Mesodermal cell (in vitro differentiated cells): ENCODE results near the gene REPIN1.

Experiments
- H3K27ac ChIP-seq: 2 replicates; pipeline ENCODE4 v1.7.0; 2013; ENCODE audit warnings: mild to moderate bottlenecking, low read depth, low read length, moderate library complexity; ENCODE audit not compliant: severe bottlenecking
- H3K36me3 ChIP-seq: 2 replicates; pipeline ENCODE4 v1.7.1; 2013; ENCODE audit warnings: mild to moderate bottlenecking, low read length, moderate library complexity; ENCODE audit not compliant: control insufficient read depth, insufficient read depth
- H3K4me1 ChIP-seq: one replicate; pipeline ENCODE4 v1.7.1; 2013; ENCODE audit warnings: mild to moderate bottlenecking, low read length; ENCODE audit not compliant: insufficient read depth, control insufficient read depth, poor library complexity, severe bottlenecking
- H3K4me3 ChIP-seq: 2 replicates; pipeline ENCODE4 v1.7.0; 2013; ENCODE audit warnings: low read length, control low read depth, mild to moderate bottlenecking; ENCODE audit not compliant: insufficient read depth, poor library complexity, severe bottlenecking; ENCODE audit errors: extremely low read depth
- H3K9me3 ChIP-seq: 2 replicates; pipeline ENCODE4 v1.7.1; 2013; ENCODE audit warnings: mild to moderate bottlenecking, low read length, moderate library complexity; ENCODE audit not compliant: control insufficient read depth
- WGBS, 2 experiments: methylation state at CpG; one replicate each; pipeline ENCODE4 v1.1.5; 2013; ENCODE audit warnings: missing lambda C conversion rate in 2 of 2; ENCODE audit not compliant: insufficient coverage in 2 of 2; 5-methylcytosine and 5-hydroxymethylcytosine counted together

REPIN1 gene

DNA sequence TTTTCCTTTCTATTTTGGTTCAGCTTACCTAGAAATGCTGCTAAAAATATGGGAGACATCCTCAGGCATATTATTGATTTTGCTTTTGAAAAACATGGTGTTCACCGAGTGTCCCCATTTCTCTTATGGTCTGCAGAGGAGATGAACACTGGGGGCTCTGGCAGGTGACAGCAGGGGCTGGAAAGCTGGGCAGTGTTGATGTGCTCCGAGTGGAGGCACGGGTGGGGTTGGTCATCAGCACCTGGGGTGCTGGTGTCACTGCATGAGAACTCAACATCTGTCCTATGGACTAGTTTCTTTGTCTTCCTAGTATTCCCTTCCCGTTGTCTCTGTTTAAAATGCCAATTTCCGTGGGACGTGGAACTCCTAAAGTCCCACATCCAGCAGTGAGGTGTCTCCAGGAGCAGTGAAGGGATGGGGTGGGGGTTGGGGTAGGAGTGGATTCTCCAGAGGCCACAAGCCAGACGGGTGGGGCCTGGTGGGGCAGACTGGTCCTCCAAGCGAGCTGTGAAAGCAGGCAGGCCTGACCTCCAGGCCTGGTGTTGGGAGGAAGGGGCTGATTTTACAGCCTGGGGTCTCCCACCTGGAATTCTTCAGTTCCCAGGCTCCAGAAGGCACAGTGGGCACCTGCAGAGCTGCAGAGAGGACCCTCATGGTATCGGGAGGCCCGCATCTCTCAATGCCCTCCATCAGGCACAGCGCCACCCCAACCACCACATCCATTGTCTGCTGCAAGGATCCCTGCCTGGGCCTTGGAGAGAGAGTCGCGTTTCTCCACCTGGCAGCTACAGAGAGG, 35.0 kb downstream of the REPIN1 start:
- H3K4me1 ChIP-seq, result peaks cover 47% of the 10 kb centered on the region
- no peaks in the 10 kb centered on the region for H3K9me3 ChIP-seq
- H3K36me3 ChIP-seq, result peaks cover 8% of the 10 kb centered on the region
- H3K4me3 ChIP-seq, result no peak overlapping the region
- WGBS, 2 experiments, result 85 to 87% methylated on average over 8 to 11 of the region's 13 CpGs
- peak overlapping the region; percentile 72 for H3K27ac ChIP-seq

DNA sequence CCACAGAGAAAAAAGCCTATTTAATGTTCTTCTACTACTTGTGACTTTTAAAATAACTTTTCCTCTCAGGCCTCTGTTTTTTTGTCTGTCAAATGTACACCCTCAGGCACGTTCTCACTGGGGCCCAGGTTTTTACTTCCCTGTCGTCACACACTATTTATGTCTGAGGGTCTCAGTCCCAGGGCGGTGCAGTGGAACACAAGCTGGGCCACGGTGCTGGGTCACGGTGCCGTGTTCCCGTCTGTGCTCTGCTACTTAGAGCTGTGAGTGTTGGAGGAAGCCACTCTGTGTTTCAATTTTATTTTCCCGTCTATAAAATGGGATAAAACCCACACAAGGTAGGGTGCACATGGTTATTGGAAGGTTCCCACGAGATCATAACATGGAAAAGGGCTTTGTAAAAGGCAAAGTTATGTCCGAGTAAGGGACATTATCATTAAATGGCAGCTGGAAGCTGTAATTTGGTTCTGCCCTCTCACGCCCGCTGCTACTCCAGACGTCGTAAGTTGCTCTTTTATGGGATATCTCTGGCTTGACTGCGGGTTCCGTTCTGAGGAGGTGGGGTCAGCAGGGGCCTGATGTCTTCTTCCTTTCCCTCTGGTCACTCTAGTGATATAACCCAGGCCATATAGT, 35.7 kb downstream of the REPIN1 start:
- Histone ChIP-seq H3K9me3 (no peaks in the 10 kb centered on the region), H3K27ac (peak overlapping the region; percentile 72), H3K4me3 (peak overlapping the region; percentile 55), H3K36me3 (peaks cover 3% of the 10 kb centered on the region), H3K4me1 (peaks cover 40% of the 10 kb centered on the region)
- 58 to 67% methylated on average over 11 to 13 of the region's 16 CpGs for WGBS, 2 experiments

DNA sequence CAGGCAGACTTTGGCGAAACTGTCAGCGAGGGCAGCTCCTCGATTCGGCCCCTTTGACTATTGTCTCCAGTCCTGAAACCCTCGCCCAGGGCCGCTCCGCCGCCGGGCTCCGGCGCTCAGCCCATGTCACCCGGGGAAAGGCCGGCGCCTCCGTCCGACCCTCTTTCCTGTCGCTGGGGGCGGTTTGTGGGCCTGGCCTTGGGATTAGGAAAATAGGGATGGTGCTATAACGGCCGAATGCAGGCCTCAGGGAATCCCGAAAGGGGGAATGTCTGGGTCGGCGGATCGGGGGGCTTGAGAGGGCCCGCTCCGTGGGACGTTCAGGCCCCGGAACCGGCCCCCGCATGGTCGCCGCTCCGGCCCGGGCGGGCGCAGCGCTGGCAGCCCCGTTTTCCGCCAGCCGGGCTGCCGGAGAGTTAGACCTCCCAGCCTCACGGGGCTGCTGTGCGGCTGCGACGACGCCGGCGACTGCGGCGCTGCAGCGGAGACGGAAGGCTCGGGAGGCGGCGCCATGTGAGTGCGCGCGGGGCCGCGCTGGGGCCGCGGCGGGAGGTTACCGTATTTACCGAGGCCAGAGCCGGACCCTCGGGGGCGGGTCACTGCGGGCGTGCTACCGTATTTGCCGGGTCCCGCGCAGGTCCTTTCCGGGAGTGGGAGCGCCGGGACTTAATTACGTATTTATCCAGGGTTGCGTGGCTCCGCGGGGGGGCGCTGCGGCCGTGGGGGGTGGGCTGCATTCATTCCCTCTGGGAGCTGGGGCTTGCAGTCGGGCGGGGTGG, 36.4 kb downstream of the REPIN1 start:
- Histone ChIP-seq H3K36me3 (peaks cover 3% of the 10 kb centered on the region), H3K4me1 (peaks cover 33% of the 10 kb centered on the region), H3K27ac (peak overlapping the region; percentile 72), H3K9me3 (no peaks in the 10 kb centered on the region), H3K4me3 (peak overlapping the region; percentile 55)
- WGBS, 2 experiments, result 2 to 3% methylated on average over 74 to 77 of the region's 86 CpGs

DNA sequence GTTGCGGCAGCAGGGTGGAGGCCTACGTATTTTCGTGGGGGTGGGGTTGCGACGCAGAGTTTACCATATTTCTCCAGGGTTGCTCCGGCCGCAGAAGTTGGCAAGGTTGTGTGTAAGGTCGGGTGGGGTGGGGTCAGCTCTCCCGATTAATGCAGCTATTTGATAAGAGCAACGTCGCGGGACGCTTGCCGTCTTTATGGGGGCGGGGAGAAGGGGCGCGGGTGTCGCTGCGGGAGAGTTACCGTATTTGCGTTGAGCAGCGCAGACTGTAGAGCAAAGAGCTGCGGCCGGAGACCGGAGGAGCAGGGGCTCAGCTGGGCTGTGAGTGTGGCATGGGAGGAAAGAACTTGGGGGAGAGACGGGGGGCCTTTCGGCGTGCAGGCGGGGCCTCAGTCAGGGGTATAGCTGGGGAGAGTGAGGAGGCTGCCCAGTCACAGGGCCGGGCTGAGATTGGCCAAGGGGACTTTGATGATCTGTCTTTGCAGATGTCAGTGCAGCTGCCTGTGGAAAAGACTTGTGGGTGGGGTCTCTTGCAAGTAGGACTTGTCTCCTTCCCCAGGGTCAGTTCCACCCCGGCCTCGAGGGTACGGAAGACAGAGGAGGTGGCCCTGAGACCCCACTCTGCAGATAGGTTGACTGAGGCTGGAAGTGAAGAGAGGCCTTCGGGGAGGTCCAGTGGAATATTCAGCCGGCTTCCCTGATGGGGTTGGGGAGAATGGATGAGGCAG, 37.1 kb downstream of the REPIN1 start:
- H3K27ac ChIP-seq, result peak overlapping the region; percentile 72
- H3K4me1 ChIP-seq, result peaks cover 28% of the 10 kb centered on the region
- 7 to 14% methylated on average over 21 to 27 of the region's 35 CpGs for WGBS, 2 experiments
- H3K4me3 ChIP-seq, result peak overlapping the region; percentile 55
- H3K9me3 ChIP-seq, result no peaks in the 10 kb centered on the region
- peaks cover 8% of the 10 kb centered on the region for H3K36me3 ChIP-seq

DNA sequence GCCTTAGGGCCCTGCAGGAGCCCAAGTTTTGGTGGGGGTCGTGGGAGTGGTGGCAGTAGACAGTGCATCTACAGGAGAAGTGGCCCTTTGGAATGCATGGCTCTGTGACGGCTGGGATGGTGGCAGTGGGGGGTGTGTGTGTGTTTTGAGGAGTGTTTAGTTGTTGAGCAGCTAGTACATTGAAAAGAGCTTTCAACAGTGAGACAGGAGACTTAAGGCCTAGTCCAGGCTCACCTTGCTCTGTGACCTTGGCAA, 37.6 kb downstream of the REPIN1 start:
- H3K4me3 ChIP-seq, result peak overlapping the region; percentile 55
- H3K27ac ChIP-seq, result no peak overlapping the region
- no peaks in the 10 kb centered on the region for H3K9me3 ChIP-seq
- H3K36me3 ChIP-seq, result peaks cover 6% of the 10 kb centered on the region
- 41 to 50% methylated on average over 1 to 2 of the region's 2 CpGs for WGBS, 2 experiments
- H3K4me1 ChIP-seq, result peaks cover 23% of the 10 kb centered on the region

DNA sequence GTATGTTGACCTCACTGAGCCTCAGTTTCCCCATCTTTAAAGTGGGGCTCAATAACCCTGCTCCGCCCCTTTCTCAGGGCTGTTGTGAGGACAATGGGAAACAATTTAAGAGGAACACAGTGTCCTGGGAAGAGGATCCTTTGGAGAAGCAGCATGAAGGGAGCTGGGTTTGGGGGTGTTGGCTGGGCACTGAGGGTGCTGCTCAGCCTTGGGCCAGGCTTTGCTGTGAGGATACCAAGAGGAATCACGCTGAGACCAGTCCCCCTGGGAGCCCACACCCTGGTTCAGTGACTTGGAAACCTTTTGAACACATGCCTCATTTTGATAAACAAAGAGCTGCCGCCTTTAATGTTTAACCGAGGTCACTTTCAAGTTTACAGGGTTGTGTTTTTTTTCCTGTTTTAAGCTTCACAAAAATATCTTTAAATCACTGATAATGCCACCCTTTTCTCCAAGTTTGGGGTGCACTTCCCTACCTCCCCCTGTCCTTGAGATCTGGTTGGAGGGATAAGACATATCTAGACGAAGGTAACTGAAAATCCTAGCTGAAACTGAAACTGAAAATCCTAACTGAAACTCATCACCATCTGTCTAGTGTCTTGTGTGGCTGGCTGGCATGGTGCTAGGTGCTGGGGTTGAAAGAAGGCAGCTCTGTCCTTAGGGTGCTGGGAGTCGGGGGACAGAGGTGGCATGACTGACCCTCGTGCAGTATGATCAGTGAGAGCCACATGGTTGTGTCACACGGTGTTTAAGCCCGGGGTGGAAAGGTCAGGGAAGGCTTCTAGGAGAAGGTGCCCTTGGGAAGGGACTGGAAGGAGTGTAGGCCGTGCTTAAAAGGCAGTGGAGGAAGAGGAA, 38.2 kb downstream of the REPIN1 start:
- Histone ChIP-seq H3K36me3 (peaks cover 6% of the 10 kb centered on the region), H3K4me3 (no peak overlapping the region), H3K9me3 (no peaks in the 10 kb centered on the region), H3K27ac (no peak overlapping the region), H3K4me1 (peaks cover 17% of the 10 kb centered on the region)
- 71 to 80% methylated on average over 7 to 8 of the region's 10 CpGs for WGBS, 2 experiments

DNA sequence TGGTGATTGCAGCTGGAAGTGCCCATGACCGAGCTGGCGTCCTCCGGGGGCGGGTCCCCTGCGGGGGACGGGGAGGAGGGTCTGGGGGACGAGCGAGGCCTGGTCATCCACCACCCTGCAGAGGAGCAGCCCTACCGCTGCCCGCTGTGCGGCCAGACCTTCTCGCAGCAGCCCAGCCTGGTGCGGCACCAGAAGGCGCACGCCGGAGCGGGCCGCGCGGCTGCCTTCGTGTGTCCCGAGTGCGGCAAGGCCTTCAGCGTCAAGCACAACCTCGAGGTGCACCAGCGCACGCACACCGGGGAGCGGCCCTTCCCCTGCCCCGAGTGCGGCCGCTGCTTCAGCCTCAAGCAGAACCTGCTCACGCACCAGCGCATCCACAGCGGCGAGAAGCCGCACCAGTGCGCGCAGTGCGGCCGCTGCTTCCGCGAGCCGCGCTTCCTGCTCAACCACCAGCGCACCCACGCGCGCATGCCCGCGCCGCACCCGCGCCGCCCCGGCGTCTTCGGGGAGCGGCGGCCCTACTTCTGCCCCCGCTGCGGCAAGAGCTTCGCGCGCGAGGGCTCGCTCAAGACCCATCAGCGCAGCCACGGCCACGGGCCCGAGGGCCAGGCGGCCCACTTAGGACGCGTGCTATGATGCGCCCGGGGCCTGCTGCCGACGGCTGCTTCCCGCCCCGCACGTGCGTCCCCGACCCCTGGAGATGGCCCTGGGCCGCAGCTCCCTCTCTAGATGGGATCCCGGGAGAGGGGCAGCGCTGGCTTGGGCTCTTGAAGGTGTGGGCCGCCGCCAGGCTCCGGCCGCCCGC, 39.2 kb downstream of the REPIN1 start:
- Histone ChIP-seq H3K4me1 (peaks cover 15% of the 10 kb centered on the region), H3K36me3 (peaks cover 6% of the 10 kb centered on the region), H3K27ac (no peak overlapping the region), H3K4me3 (no peak overlapping the region), H3K9me3 (no peaks in the 10 kb centered on the region)
- 95 to 97% methylated on average over 83 to 90 of the region's 91 CpGs for WGBS, 2 experiments

DNA sequence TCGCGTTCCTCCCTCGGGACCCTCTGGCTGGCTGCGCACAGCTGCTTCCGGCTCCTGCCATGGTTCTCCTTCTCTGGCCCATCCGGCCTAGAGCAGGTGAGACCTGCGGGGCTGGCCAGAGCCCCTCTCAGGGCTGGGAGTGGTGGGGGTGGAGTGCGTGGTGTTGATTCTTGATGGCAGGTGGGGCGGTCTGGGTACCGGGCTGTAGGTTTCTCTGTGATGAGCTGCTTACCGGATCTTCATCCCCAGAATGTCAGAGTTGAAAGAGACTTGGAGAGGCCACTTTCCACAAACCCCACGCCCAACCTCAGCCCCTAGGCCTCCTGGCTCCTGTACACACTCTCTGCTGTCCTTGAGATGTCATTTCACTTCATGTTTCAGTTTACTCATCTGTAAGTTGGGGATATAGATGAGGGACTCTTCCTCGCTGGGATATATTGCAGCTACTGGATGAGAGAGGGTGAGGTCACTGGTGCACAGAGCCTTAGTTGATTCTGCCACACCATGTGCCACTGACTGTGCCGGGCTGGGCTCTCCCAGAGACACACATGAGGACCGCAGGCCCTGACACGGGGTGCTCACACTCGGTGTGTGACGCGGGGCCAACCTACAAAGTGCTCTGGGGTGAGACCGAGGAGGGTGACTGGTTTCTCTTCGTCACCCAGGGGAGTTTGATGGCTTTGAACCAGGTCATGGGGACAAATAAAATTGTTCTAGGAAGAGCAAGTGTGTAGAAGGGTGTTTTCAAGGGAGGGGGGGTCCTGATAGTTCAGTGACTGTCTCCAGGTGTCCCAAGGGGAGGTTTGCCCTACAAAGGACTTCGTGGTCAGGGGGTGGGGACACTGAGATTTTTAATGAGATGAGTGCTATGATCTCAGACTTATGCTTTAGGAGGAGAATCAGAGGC, 40.0 kb downstream of the REPIN1 start:
- peaks cover 6% of the 10 kb centered on the region for H3K36me3 ChIP-seq
- 95 to 96% methylated on average over 14 to 18 of the region's 22 CpGs for WGBS, 2 experiments
- H3K27ac ChIP-seq, result no peak overlapping the region
- peaks cover 9% of the 10 kb centered on the region for H3K4me1 ChIP-seq
- H3K4me3 ChIP-seq, result no peak overlapping the region
- no peaks in the 10 kb centered on the region for H3K9me3 ChIP-seq
